SK-N-SH treated with all-trans-retinoic acid at 6 μM for 48 hours (cell line): ENCODE data around the gene CTBP2.

Source experiments
- BACH2 ChIP-seq: fragments of 250-450 bp; sonication (Bioruptor Pico); IDR thresholded peaks from 2 replicates; pipeline ENCODE4 v1.9.0; 2021; ENCODE audit warnings: mild to moderate bottlenecking, borderline replicate concordance
- CSDC2 ChIP-seq: fragments of 250-450 bp; sonication (Bioruptor Pico); IDR thresholded peaks from 2 replicates; pipeline ENCODE4 v1.5.0; 2020; ENCODE audit warnings: mild to moderate bottlenecking, moderate library complexity
- ESRRG ChIP-seq: fragments of 250-450 bp; sonication (Bioruptor Pico); IDR thresholded peaks from 2 replicates; pipeline ENCODE4 v1.6.1; 2021; ENCODE audit warnings: mild to moderate bottlenecking
- OSR1 ChIP-seq: fragments of 250-450 bp; sonication (Bioruptor Pico); IDR thresholded peaks from 2 replicates; pipeline ENCODE4 v1.8.0; 2022; ENCODE audit warnings: moderate library complexity, mild to moderate bottlenecking, inconsistent platforms
- TOX ChIP-seq: fragments of 250-450 bp; sonication (Bioruptor Pico); IDR thresholded peaks from 2 replicates; pipeline ENCODE4 v1.8.0; 2021; ENCODE audit warnings: mild to moderate bottlenecking, moderate library complexity, borderline replicate concordance
- ZFP3 ChIP-seq: fragments of 250-450 bp; sonication (Bioruptor Pico); IDR thresholded peaks from 2 replicates; pipeline ENCODE4 v1.5.0; 2020; ENCODE audit warnings: mild to moderate bottlenecking, moderate library complexity
- ZNF565 ChIP-seq: fragments of 450-650 bp; formaldehyde crosslinking; conservative IDR thresholded peaks from 2 replicates; pipeline ENCODE4 v1.5.0; 2020; ENCODE audit warnings: low read depth, mild to moderate bottlenecking, moderate library complexity
- ZNF8 ChIP-seq: fragments of 450-650 bp; formaldehyde crosslinking; IDR thresholded peaks from 2 replicates; pipeline ENCODE4 v1.5.0; 2020; ENCODE audit warnings: mild to moderate bottlenecking, moderate library complexity
- TF ChIP-seq, protein P1 (sequence below): fragments of 250-450 bp; sonication (Bioruptor Pico); IDR thresholded peaks from 2 replicates; pipeline ENCODE4 v1.8.0; 2020; ENCODE audit warnings: mild to moderate bottlenecking, moderate library complexity, borderline replicate concordance
- TF ChIP-seq, protein P2 (sequence below): fragments of 250-450 bp; sonication (Bioruptor Pico); IDR thresholded peaks from 2 replicates; pipeline ENCODE4 v1.5.1; 2020; ENCODE audit warnings: low read depth, mild to moderate bottlenecking, moderate library complexity
- TF ChIP-seq, protein P3 (sequence below): fragments of 250-450 bp; sonication (Bioruptor Pico); IDR thresholded peaks from 2 replicates; pipeline ENCODE4 v1.8.0; 2021; ENCODE audit warnings: low read depth, mild to moderate bottlenecking, moderate library complexity, borderline replicate concordance

DNA sequence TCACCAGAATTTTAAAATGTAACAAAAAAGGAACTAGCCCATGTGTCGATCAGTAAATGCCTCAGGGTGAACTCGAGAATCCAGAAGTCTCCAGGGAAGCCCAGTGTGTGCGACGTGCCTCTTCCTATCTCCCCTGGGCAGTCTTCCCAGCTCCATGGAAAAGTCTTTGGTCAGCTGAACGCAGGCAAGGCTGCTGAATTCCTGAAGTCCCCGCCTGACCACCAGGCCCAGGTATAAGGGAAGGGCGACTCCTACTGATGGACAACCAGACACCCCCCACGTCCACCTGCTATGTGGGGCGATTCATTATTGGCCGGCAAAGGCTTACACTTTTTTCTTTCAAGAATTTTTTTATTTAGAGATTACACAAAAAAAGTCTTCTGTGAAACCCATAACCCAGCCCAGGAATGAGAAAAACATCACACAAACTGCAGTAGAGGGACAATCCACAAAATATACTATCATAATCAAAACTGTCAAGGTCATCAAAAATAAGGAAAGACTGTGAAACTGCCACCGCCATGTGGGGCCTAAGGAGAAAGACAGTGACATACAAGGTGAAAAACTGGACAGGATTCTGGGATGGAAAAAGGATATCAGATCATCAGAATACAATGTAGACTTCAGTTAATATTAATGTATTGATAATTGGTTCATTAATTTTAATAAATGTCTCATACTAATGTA is 93.5 kb downstream of the CTBP2 start:
- TF ChIP-seq TOX (no peak), ESRRG (no peak), ZNF565 (CRISPR knock-in tag) (no peak), ZNF8 (CRISPR knock-in tag) (no peak), BACH2 (CRISPR knock-in tag) (no peak), OSR1 (CRISPR knock-in tag) (no peak), CSDC2 (CRISPR knock-in tag) (no peak), ZFP3 (CRISPR knock-in tag) (no peak)
- TF ChIP-seq, protein P1, sequence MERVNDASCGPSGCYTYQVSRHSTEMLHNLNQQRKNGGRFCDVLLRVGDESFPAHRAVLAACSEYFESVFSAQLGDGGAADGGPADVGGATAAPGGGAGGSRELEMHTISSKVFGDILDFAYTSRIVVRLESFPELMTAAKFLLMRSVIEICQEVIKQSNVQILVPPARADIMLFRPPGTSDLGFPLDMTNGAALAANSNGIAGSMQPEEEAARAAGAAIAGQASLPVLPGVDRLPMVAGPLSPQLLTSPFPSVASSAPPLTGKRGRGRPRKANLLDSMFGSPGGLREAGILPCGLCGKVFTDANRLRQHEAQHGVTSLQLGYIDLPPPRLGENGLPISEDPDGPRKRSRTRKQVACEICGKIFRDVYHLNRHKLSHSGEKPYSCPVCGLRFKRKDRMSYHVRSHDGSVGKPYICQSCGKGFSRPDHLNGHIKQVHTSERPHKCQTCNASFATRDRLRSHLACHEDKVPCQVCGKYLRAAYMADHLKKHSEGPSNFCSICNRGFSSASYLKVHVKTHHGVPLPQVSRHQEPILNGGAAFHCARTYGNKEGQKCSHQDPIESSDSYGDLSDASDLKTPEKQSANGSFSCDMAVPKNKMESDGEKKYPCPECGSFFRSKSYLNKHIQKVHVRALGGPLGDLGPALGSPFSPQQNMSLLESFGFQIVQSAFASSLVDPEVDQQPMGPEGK (CRISPR knock-in tag), result no peak
- TF ChIP-seq, protein P2, sequence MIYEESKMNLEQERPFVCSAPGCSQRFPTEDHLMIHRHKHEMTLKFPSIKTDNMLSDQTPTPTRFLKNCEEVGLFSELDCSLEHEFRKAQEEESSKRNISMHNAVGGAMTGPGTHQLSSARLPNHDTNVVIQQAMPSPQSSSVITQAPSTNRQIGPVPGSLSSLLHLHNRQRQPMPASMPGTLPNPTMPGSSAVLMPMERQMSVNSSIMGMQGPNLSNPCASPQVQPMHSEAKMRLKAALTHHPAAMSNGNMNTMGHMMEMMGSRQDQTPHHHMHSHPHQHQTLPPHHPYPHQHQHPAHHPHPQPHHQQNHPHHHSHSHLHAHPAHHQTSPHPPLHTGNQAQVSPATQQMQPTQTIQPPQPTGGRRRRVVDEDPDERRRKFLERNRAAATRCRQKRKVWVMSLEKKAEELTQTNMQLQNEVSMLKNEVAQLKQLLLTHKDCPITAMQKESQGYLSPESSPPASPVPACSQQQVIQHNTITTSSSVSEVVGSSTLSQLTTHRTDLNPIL (CRISPR knock-in tag), result no peak
- TF ChIP-seq, protein P3, sequence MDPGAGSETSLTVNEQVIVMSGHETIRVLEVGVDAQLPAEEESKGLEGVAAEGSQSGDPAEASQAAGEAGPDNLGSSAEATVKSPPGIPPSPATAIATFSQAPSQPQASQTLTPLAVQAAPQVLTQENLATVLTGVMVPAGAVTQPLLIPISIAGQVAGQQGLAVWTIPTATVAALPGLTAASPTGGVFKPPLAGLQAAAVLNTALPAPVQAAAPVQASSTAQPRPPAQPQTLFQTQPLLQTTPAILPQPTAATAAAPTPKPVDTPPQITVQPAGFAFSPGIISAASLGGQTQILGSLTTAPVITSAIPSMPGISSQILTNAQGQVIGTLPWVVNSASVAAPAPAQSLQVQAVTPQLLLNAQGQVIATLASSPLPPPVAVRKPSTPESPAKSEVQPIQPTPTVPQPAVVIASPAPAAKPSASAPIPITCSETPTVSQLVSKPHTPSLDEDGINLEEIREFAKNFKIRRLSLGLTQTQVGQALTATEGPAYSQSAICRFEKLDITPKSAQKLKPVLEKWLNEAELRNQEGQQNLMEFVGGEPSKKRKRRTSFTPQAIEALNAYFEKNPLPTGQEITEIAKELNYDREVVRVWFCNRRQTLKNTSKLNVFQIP (CRISPR knock-in tag), result no peak
